GM12874 (cell line): Measurements from ENCODE around the gene BNIP3.

ENCODE experiments used
- TF ChIP-seq, protein P1 (sequence below): IDR thresholded peaks from 2 replicates; pipeline ENCODE4 v1.5.1; 2011; ENCODE audit warnings: low read depth, mild to moderate bottlenecking, control low read depth, low read length, moderate library complexity; ENCODE audit not compliant: insufficient read depth

The BNIP3 gene

DNA sequence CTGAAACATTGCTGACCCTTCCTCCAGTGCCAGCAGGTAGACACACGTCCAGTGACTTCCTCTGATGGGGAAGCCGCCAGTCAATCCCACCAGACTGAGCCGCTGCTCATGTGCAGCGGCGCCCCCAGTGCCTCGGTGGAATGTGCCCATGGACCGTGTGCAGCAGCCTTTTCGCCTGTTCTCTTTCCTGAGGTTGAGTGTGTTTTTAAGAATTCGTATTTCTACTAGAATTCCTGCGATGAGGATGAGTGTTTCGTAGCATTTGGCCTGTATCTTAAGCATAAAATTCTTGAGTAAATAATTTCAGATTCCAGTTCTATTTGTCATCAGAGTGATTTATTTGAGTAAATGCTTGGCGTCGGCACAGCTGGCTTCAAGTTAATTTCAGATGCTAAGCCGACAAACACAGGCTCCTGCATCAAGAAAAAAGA, 35.4 kb downstream of the BNIP3 start:
- TF ChIP-seq, protein P1, sequence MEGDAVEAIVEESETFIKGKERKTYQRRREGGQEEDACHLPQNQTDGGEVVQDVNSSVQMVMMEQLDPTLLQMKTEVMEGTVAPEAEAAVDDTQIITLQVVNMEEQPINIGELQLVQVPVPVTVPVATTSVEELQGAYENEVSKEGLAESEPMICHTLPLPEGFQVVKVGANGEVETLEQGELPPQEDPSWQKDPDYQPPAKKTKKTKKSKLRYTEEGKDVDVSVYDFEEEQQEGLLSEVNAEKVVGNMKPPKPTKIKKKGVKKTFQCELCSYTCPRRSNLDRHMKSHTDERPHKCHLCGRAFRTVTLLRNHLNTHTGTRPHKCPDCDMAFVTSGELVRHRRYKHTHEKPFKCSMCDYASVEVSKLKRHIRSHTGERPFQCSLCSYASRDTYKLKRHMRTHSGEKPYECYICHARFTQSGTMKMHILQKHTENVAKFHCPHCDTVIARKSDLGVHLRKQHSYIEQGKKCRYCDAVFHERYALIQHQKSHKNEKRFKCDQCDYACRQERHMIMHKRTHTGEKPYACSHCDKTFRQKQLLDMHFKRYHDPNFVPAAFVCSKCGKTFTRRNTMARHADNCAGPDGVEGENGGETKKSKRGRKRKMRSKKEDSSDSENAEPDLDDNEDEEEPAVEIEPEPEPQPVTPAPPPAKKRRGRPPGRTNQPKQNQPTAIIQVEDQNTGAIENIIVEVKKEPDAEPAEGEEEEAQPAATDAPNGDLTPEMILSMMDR = no peak

DNA sequence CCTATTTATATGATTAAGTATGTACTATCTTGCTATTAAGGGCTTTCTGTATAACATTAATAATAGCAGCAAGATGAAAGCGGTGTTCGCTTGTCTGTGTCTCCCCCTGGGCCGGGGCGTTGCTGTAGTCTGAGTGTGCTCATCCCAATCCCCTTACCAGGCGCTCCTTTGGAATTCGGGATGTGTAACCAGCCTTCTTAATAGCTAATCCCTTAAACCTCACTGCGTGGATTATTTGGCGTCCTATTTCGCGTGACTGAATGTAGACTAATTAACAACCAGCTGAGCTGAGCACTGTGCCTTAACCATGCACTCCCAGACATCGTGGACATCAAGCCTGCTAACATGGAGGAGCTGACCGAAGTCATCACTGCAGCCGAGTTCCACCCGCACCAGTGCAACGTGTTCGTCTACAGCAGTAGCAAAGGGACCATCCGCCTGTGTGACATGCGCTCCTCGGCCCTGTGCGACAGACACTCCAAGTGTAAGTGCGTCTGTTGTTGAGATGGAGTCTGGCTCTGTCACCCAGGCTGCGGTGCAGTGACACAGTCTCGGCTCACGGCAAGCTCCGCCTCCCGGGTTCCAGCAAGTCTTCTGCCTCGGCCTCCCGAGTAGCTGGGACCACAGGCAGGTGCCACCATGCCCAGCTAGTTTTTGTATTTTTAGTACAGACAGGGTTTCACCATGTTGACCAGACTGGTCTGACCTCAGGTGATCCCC, 36.6 kb downstream of the BNIP3 start:
- TF ChIP-seq, protein P1 = no peak

DNA sequence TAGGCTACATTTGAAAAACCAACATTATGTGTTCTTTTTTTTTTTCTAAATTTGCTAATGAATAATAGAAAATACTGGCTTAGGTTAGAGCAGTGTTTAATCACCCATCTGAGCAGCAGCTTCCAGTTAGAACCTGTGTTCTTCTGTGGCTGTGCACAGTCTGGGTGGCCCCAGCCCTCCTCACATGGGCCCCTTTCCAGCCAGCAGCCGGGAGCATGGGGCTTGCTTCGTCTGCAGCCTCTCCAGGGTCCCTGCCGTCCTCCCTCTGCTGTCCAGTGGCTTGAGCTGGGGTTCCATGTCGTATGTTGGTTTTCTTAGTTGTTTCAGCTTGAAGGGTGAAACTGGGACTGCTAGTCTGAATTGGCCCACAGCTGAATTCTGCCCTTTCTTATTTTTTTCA, 37.3 kb downstream of the BNIP3 start:
- TF ChIP-seq, protein P1 = no peak

DNA sequence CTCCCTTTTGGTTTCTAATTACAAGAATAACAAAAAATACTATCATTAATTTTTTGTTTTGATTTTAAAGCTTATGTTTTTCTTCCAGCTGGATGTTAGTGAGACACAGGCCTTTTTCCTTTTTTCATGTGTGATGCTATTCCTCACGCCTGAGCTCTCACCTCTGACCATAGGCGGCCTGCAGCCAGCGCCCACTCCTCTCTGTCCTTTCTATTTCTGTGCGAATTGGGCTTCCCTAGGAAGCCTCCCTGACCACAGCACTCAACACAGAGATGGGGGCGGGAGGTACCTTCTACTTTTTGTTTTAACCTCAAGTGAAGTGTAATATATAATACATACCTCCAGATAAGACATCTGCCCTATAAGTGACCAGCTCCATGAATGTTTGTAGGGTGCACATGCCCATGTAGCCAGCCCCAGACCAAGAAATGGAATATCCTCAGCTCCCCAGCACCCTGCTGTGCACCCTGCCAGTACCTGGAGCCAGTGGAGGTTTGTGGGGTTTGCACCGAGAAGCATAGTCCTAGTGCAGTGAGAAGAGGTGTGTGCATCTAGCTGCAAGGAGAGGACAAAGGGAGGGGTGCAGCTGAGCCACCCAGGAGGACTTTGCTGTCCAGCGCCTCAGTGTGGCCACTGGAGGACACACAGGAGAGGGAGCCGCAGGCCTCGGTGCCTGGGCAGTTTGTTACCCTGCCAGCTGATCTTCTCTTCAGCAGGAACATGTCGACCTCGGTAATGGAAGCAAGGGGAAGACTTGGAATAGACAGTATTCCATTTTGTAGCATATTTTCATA, 38.5 kb downstream of the BNIP3 start:
- TF ChIP-seq, protein P1 = peak; percentile 40; the same call in 1 of the 2 replicates

DNA sequence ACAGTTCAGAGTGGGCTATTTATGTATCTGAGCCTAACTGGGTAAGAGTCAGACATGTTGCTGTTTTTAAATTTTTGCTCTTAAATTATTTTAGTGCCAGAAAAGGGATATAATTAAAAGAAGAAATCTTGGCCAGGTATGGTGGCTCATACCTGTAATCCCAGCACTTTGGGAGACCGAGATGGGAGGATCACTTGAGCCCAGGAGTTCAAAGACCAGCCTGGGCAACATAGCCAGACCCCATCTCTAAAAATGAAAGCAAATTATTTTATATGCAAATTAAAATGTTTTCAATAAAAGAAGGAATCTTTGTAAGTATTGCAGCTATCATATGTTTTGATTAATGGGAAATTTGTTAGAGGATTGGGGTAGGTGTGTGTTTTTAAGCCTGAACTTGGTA, 39.3 kb downstream of the BNIP3 start:
- TF ChIP-seq, protein P1 = no peak

DNA sequence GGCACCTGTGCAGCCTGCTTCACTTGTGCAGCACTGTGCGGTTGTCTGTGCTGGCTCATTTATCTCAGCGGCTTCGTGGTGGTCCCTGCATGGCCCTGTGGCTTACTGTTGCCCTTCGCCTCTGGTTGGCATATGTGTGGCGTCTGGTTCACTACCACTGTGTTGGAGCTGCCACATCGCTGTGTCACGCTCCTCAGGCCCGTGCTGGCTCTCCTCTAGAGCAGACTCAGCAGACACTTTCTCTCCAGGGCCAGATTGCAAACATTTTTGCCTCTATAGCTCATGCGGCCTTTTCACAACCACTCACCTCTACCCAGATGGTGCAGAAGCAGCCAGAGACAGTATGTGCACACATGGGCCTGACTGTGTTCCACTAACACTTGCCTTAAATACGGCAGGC, 43.0 kb downstream of the BNIP3 start:
- TF ChIP-seq, protein P1 = no peak

DNA sequence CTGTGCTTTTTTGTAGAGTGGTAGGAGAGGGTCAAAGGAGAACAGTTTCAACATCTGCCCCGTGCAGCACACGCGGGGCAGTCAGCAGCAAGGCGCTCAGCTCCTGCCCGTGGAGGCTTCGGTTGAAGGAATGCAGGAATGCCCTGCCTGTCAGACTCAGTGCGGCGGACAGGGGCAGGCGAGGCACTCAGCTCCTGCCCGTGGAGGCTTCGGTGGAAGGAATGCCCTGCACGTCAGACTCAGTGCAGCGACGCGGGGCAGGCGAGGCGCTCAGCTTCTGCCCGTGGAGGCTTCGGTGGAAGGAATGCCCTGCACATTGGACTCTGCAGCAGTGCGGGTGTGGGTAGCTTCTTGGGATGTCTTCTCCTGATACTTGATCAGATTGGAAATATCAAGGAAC, 43.9 kb downstream of the BNIP3 start:
- TF ChIP-seq, protein P1 = no peak
